Stimulated activated CD4-positive, alpha-beta T cell treated with anti-CD3 and anti-CD28 coated beads, Interleukin-15, amount 100 ng/mL, for 1 hour (primary cell): ENCODE data around the gene ERCC5.

Experiments used
- DNase-seq, 2 donors: peaks; one replicate each; pipeline ENCODE4 v3.0.0-alpha.2; 2020; ENCODE audit warnings: low read depth in 1 of 2, low spot score in 1 of 2

The ERCC5 gene

GRCh38 chr13:102917019-102917418, 71.2 kb downstream of the ERCC5 start:
- no peak for DNase-seq

GRCh38 chr13:102922184-102922583, 76.4 kb downstream of the ERCC5 start:
- no peak for DNase-seq
